GM10266 (cell line): ENCODE results near the gene COL8A1.

Source experiments
- DNase-seq: peaks from one replicate; pipeline ENCODE4 v3.0.0; 2012; ENCODE audit errors: extremely low spot score
- TF ChIP-seq, protein P1 (sequence below): IDR thresholded peaks from 2 replicates; pipeline ENCODE4 v1.5.1; 2012; ENCODE audit warnings: mild to moderate bottlenecking, low read depth; ENCODE audit not compliant: control insufficient read depth, insufficient read depth; ENCODE audit errors: missing control alignments

The COL8A1 gene

DNA sequence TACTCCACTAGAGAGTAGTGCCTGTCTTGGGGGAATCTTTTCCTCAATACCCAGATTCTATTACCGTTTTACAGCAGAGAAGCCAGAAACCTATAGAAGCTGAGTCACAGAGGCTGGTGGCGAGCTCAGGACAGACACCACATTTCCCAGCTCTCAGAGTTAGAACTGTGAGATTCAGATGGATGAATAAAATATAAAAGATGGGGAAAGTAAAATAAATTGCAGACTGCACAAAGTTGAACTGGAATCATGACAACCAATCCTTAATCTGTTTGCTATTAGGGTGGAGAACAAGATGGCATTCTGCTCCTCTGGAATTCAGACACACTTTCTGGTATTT is 138.8 kb downstream of the COL8A1 start:
- TF ChIP-seq, protein P1, sequence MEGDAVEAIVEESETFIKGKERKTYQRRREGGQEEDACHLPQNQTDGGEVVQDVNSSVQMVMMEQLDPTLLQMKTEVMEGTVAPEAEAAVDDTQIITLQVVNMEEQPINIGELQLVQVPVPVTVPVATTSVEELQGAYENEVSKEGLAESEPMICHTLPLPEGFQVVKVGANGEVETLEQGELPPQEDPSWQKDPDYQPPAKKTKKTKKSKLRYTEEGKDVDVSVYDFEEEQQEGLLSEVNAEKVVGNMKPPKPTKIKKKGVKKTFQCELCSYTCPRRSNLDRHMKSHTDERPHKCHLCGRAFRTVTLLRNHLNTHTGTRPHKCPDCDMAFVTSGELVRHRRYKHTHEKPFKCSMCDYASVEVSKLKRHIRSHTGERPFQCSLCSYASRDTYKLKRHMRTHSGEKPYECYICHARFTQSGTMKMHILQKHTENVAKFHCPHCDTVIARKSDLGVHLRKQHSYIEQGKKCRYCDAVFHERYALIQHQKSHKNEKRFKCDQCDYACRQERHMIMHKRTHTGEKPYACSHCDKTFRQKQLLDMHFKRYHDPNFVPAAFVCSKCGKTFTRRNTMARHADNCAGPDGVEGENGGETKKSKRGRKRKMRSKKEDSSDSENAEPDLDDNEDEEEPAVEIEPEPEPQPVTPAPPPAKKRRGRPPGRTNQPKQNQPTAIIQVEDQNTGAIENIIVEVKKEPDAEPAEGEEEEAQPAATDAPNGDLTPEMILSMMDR = no peak
- DNase-seq = no peak

- DNase-seq = no peak
- TF ChIP-seq, protein P1 = no peak
Observed at GRCh38 chr3:99777708-99778107, 139.3 kb downstream of the COL8A1 start.

DNA sequence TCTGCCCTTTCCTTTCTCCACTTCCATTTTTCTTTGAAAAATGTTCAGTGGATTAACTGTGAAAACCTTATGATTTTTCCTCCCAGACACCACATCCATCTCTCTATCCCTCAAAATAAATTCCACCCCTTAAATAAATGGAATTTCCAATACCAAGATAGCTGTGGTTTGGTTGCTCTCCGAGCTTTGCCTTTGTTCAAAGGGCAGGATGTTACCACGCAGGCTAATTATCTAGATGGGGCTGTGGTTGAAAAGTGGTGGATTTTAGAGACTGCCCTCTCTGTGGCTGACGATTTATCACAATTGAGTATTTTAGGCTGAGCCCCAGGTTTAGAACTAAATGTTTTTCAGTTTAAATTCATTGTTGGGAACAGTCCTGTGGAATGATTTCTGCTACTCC is 142.4 kb downstream of the COL8A1 start:
- DNase-seq = no peak
- TF ChIP-seq, protein P1 = no peak

DNA sequence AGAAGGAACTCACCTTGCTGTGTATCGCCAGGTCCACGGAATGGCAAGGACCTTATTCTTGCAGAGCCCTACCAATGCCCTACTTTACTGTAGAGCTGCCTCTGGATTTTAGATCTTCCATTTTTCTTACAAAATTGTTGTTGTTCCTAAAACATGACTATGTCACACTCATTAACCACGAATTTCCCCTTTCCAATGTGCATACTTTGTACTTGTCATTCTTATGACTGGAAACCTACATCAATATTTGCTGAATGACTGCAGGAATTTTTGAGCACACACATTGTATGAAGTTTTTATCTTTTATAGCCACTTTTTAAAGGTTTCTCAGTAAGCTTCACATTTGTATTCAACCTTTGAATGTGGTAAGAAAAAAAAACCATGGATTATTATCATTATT is 143.4 kb downstream of the COL8A1 start:
- TF ChIP-seq, protein P1 = no peak

DNA sequence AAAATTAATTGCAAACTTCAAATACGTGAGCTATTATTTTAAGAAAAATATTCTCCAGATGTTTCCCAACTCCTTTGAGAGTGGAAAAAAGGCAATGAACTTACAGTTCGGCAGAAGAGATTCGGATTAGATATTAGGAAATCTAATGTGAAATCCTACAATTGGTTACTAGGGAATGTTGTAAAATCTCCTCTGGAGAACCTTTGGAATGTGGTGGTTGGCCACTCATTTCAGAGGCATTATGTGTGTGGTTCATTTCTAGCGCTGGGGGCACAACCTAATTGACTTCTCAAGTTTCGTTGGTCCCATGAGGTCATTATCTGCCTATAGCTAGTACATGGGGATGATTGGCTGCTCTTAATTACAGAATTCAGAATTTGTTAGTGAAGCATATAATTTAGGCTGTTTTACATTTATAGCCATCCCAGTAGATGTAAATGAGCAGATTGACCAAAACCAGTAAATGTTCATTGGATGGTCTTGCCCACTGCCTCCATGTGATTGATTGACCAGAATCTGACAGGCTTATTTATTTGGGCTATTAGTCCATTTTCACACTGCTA is 144.7 kb downstream of the COL8A1 start:
- TF ChIP-seq, protein P1 = no peak

More for the DNA sequence above, 143.4 kb downstream of the COL8A1 start:
- no peak for DNase-seq

DNA sequence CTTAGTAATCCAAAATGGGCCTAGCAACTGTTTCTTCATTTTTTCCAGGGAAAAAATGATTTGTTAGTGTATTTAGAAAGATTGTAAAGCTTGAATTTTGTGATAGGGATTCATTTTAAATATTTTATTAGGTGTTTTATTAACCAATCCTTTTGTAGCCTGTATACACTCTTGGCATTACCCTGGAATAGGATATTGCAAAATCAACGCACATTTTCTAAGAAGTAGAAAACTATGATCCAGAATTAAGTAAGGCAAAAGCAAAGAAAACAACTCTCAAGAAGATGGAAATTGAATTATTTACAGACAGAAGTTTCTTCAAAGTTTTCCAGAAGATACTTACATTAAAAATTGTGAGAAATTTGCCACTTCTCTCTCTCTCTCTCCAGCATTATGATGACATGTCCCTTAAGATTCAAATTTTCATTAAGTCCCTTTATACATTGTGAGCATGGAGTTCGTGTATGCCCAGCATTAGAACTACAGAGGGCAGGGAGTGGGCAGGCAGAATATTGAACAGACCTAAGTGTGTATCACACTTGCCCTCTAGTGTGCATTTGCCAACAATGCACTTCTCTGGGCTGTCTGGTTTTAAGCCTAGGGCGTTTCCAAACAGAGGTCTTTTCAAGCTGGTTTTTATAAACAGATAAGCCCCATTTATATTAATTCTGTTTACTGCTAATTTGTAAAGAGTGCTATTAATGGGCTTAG is 150.8 kb downstream of the COL8A1 start:
- TF ChIP-seq, protein P1 = peak; percentile 68
- DNase-seq = peak; percentile 38

More for the DNA sequence above, 144.7 kb downstream of the COL8A1 start:
- no peak for DNase-seq

DNA sequence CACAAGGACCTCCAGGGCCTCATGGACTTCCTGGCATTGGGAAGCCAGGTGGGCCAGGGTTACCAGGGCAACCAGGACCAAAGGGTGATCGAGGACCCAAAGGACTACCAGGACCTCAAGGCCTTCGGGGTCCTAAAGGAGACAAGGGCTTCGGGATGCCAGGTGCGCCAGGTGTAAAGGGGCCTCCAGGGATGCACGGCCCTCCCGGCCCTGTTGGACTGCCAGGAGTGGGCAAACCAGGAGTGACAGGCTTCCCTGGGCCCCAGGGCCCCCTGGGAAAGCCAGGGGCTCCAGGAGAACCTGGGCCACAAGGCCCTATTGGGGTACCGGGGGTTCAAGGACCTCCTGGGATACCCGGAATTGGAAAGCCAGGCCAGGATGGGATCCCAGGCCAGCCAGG is 156.1 kb downstream of the COL8A1 start:
- TF ChIP-seq, protein P1 = no peak
- no peak for DNase-seq
